HT-29 (cell line): ENCODE measurements around the gene ANKRD44. TPM values are rescaled to one million over a fixed set of nuclear protein-coding genes. Genes with fewer than 3 reads are reported as not detected.
"Not testable (repeated sequence)": the region's sequence is repeated elsewhere in the genome, so short reads cannot be mapped to it uniquely, and the experiment has no call there.

Experiments
- DNase-seq: peaks from one replicate; pipeline ENCODE4 v3.0.0-alpha.2; 2015; ENCODE audit warnings: low spot score
- total RNA-seq: library from RNA; depleted of rRNA; stranded (reverse); fragments of >200 nt; shearing (Covaris generic); gene quantifications from 2 replicates; pipeline ENCODE4 v1.2.3, GENCODE V29; 2014

ANKRD44 gene
- total RNA-seq, 1 experiment from 2014 or later: 2.8 TPM

DNA sequence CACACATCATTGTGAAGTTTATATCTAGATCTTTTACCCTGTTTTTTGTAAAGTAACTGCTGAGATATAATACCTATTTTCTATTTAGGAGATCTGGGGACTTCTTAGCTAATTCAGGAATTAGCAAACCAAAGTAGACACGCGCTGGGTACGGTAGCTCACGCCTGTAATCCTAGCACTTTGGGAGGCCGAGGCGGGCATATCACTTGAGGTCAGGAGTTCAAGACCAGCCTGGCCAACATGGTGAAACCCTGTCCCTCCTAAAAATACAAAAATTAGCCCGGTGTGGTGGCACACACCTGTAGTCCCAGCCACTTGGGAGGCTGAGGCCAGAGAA lies 23.0 kb downstream of the ANKRD44 start:
- not testable (repeated sequence) for DNase-seq

DNA sequence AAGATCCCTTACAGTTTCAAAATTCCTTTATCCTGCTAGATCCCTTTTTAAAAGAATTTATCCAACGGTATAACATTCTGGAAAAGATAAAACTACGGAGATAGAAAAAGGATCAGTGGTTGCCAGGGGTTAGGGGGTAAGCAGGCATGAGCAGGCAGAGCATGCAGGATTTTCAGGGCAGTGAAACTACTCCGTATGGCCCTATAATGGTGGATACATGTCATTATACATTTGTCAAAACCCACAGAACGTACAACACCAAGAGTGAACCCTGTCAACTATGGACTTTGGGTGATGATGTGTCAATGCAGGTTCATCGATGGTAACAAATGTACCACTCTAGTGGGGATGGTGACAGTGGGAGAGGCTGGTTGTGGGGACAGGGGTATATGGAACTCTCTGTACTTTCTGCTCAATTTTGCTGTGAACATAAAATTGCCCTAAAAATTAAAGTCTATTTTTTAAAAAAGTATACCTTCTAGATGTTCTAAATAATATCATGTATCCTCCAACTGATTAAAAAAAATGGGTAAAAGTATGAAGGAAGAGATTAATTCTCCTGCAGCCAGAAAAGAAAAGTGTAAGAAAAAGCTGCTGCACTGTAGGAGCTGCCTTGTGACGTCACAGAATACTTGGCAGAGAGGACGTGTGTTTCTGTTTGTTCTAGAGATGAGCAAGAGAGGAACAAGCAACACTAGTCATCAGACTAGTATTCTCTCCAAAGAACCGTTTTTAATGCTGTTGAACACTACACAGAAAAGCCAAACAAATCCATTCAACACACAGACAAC lies 23.6 kb downstream of the ANKRD44 start:
- DNase-seq: peak; percentile 39

DNA sequence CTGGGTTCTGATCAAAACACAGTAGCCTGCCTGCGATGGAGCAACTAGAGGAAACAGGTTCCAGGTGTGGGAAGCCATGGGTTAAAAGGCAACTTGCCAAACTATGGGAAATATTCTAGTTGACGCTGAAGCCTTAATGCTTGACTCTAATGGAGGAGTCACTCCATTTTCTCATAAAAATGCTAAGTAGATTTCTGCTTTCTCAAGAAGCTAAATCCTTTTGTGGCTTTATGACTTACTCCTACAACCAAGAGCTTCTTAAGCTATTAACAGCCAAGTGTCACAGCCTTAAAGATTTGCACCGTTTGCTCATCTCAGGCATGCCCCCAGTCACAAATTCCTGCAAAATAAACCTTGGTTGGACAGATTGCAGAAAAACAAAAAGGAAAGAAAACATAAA lies 25.2 kb downstream of the ANKRD44 start:
- DNase-seq: no peak

DNA sequence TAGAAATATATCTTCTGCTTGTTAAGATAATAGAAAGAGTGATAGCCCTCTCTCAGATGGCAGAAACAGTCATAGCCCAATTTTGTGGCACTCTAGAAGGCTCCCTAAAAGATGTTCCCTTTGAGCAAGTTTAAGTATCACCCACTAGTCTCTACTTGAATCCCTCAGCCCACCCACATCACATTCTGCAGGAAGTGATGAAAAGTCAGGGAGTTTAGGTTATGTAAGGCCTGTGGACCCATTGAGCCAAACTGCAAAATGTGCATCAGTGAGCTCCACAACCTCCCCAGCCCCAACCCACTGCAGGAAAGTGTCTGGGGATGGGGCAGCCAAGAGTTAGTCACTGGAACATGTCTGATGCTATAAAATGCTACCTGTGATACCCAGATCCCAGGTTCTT lies 25.6 kb downstream of the ANKRD44 start:
- DNase-seq: no peak

DNA sequence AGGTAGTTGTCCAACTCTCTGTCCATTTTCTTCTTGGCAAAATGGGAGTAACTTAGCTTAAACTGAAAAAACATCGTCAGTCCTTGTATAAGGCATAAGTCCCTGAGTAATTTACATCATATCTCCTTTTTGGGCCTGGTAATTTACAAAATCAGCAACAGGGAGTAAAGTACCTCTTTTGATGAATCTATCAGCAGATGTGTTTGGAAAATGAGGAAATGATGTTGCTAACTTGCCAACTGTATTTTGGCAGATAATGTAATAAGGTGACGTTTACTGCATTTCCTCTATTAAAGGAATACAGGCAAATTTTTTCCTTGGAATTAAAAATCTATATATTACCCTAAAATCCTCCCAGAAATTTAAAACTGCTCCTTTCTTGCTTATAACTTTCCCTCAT lies 29.2 kb downstream of the ANKRD44 start:
- DNase-seq: no peak

DNA sequence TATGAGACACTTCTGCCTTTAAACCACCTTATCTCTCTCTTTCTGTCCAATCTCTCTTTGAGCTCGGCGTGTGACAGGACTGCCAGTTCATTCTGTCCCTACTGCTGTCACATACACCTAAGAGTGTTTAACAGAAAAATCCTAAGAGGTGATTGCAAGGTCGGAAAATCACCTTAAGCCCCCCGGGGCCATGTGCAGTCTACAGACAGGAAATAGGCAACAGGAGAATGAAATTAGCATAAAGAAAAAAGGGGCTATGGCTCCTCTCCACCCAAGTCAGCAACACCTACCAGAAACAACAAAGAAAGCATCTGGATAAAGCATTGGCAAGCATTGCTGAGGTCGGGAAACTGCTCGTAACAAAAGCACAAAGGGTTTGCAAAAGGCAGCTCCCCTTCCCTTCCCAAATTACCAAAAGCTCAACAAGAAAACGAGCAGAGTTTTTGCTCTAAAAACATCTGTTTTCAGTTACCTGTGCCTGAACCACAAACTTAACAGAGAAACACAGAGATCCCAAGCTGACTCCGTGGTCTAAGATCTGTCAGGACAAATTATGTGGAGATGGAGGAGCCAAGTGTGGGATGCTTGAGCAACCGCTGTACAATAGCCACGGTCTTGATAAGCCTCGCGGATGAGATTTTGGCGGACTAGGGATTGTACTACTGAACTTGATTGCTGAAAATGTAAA lies 30.4 kb downstream of the ANKRD44 start:
- no peak for DNase-seq

DNA sequence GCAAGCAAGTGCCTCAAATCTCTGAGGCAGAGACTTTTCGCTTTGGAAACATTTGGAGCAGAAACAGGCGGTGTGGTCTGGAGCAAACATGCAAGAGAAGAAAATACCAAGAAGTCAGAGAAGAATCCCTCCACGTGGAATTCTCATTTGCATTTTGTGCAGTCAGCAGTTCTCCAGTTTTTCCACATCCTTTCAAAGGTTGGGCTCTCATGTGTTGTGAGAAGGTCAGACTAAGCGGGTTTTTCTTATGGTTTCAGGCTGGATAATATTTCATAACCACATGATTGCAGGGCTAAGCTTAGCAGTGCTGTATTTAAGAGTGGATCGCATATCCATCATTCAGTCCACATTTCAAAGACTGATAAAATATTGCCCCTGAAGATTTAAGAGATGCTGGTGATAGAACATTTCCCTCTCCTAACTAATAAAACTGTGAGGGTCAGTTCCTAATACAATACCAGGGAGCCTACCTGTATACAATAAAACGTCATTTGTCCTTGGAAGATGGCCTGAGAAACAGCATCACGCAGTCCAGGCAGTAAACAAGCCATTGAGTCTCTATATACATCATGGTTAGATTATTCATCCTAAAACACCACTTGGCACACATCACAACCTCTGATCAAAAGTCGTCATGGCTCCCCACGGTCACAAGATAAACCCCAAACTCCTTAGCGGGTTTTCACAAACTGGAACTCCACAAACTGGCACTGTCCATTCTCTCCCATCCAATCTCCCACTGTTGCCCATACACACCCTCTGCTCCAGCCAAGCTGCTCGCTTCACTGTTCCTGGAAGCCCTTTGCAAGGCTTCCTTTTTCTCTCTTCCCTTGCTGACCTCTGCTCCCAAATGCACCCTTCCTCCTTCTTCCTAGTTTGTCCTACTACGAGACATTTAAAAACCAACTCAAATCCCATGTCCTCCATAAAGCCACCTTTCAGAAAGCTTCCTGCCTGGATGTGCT lies 31.5 kb downstream of the ANKRD44 start:
- no peak for DNase-seq

DNA sequence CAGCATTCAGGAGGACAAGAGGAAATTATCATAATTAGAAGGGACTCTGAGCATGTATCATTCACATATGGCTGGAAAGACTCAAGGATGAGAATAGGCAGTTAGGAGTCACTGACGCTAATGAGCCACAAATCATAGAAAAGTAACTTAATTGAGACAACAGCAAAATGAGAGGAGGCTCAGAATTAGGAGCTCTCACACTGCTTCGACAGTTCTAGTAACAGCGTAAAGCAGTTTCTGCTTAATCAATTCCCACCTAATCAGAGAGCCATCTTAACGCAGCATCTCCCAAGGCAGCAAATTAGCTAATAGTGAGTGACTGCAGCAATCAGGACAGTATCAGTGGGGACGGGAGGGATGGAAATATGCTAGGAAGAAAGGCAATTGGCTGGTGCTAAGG lies 32.8 kb downstream of the ANKRD44 start:
- DNase-seq: no peak

DNA sequence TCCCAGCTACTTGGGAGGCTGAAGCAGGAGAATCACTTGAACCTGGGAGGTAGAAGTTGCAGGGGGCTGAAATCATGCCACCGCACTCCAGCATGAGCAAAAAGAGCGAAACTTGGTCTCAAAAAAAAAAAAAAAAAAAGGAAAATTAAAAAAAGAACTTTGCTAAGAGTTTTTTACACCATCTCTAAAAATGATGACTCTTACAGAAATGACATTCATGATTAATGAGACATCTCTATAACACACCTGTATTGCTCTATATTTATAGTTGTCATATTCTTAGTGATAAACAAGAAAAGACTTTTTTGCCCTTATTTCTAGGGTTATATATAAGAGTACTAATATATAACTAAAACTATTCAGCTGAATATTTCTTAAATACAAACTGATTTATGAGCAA lies 34.4 kb downstream of the ANKRD44 start:
- no peak for DNase-seq

DNA sequence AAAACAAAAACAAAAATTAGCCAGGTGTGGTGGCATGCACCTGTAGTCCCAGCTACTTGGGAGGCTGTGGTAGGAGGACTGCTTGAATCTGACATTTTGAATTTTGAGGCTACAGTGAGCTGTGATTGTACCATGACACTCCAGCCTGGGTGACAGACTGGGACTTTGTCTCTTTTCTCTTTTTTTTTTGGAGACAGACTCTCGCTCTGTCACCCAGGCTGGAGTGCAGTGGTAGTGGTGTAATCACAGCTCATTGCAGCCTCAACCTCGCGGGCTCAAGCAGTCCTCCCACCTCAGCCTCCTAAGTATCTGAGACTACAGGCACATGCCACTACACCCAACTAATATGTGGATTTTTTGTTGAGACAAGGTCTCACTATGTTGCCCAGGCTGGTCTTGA lies 35.6 kb downstream of the ANKRD44 start:
- DNase-seq: no peak

DNA sequence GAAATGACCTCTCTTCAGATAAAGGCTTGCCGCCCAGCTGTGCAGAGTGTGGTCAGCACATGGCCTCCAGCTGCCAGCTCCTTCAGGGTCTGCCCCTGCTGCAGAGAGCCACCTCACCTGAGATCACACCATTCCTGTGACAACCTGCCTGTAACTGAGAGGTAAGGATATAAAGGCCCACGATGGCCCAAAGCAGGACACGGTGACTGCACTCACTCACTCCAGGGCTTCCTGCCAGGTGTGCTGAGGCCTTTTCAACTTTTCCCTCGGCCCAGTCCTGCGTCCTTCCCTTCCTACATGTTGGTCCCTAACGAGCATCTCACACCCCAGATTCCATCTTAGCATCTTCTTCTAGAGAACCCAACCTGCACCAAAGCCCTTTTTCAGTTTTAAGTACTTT lies 36.2 kb downstream of the ANKRD44 start:
- DNase-seq: no peak

DNA sequence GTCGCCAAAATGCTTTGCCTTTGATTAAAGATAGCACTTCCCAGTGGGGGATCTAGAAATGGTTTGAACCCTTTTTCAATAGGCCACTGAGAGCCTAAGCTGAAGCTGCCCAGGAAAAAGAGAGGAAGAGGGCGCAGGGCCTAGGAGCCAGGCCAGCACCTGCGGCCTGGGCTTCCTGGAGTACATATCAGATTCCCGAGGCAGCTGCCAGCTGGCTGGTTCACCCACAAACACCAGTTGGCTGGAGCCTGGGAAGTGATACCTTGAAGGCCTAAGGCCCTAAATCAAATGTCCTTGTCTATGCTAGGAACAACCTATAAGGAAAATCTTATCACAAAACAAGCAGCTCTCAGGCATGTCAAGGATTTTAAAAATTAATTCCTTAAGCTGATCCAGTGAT lies 37.1 kb downstream of the ANKRD44 start:
- no peak for DNase-seq

DNA sequence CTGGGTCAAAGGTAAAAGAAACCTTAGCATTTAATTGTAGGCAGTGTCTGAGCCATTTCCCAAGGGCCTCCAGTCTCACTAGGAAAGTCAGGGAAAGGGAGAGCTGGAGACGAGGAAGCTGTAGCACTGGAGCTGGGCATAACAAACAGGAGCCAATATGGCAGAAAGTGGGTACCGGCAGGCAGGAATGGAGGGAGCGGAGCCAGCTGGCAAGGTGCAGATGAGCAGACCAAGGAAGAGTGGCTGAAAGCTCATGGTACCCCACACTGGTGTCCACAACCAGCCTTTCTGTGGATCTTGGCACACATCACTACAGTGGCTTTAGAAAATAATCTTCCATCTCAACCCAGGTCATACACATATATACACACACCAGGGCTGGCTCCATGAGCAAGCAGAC lies 40.0 kb downstream of the ANKRD44 start:
- no peak for DNase-seq

DNA sequence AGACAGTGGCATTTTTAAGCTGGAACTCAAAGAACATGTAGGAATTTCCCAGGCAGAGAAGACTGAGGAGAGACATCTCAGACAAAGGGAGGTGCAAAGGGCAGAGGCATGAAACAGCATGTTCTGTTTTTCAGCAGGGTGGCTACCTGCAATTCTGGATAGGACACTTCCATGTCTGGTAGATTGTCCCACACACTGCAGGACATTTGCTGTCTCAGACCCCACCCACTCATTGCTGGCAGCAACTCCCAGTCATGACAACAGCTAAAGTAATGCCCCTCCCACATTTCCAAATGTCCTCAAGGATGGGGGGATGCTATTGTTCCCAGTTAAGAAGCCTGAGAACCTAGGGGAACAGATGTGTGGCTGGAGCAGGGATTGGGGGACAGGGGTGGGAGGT lies 40.8 kb downstream of the ANKRD44 start:
- no peak for DNase-seq

DNA sequence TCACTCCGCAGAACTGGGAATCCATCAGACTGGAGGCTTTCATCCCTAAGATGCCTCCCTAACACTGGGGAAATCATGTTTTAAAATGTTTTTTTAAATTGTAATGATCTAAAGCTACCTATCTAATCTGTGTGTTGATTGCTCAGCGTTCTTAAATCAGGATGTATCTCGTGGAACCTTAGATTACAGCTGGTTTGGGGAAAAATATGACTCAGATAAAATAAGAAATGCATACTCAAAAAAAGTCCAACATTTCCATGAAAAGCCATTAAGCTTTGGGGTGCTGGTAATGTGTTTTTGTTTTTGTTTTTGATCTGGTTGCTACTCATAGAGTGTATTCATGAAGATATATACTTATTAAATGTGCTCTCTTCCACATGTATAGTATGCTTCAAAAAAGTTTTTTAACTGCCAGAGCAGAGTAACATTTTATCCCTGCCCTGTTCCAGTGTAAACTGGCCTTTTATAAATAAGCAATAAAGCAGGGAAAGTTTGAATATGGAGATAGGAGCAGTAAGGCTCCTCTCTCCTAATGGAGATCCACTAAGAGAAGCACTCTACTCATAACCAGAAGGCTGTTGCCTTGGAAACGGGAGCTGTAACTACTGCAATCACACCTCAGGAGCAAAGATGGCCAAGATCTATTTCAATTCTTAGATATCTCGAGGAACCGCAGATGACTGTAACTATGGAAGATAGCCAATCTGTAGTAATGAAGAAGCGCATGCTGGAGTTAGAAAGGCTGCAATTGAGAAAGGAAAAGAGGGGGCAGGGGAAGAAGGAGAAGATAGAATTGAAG lies 41.6 kb downstream of the ANKRD44 start:
- no peak for DNase-seq

DNA sequence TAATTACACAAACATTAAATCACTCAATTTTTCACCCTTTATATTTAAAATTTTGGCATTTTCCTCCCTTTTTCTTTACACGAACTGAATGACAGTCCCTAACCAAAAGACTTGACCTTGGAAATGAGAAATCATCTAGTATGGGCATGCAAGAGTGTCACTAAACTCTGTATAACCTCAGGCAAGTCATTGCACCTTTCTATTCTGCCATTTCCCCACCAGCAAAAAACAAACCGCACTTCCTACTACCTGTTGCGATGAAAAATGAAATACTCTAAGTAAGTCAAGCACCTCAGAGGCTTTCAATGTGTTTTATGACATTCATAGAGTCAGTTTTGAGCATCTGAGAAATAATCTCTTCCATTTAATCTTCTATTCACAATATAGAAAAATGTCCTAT lies 44.1 kb downstream of the ANKRD44 start:
- no peak for DNase-seq

DNA sequence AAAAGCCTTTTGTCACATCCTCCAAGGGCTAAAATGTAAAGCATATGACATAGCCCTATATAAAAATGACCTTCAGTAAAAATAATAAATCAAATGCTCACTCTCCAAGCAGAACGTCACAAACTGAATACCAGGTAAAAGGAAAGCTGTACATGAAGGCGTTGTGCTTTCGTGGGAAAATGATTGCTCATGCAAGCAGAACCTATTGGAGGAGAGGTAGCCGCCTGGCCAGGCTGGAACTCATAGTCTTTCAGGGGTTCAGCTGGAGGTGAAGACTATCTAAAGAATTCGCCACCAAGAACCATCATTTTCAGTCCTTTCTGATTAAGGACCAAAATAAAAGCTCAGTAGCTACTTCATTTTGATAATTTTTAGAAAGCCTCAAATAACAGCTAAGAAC lies 44.7 kb downstream of the ANKRD44 start:
- DNase-seq: no peak

DNA sequence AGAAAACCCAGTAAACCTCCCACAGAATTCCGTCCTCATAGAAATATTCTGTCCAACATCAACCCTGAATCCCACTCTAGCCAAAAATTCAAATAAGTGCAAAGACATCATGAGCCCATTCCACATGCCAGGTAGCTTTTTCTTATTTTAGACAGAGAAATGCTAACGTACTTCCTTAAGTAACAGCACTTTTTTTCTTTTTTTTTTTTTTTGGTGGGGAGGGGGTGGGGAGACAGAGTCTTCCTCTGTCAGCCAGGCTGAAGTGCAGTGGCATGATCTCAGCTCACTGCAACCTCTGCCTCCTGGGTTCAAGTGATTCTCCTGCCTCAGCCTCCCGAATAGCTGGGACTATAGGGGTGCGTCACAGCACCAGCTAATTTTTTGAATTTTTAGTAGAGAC lies 45.5 kb downstream of the ANKRD44 start:
- no peak for DNase-seq

DNA sequence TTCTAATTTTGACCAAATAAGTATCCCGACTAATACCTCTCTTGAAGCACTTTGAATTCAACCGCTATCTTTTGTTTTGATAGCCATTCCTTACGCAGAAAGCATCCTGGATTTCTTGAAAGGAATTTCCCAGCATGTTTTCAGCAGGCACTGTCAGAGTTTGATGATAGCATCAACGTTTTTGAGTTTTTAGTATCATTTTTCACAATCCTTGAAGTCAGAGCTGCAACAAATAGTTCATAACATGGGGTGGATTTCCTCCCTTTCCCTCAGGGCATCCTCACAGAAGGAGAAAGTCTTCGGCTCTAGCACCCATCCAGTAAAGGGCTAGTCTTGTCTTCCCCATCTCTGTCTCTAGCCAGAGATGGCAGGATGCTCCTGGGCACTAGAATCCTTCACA lies 46.2 kb downstream of the ANKRD44 start:
- no peak for DNase-seq

DNA sequence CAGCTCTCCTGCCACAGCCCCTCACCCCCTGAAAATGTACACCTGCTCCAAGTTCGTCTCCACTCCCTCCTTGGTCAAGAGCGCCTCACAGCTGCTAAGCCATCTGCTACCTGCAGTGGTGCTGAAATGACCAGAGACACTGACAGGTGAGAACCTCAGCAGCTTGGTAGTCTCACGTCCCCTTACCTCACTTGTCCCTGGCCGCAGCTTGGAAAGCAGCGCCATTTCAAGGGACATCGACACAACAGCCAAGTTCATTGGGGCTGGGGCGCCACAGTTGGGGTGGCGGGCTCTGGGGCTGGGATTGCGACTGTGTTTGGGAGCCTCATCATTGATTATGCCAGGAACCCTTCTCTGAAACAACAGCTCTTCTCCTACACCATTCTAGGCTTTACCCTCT lies 47.5 kb downstream of the ANKRD44 start:
- DNase-seq: no peak

DNA sequence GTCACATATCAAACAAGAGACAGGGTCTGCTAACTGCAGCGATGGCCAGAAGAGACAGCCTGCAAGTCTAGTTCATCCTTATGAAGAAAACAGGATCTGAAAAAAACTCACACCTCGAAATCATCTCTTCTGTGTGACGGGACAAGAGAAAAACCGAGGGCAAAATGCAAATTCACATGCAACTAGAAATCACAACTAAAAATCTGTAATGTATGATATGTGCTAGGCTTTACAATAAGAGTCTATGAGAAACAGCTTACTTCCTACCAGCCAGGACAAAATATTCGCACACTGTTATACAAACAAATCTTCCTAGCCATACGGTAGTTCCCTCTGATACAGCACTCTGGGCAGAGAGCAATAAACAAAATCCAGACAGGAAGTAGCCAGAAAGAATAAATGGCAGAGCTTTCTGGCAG lies 48.8 kb downstream of the ANKRD44 start:
- no peak for DNase-seq
